HepG2 (cell line): Measurements from ENCODE around the gene CCDC170. TPM values are rescaled to one million over a fixed set of nuclear protein-coding genes. Genes with fewer than 3 reads are reported as not detected.

Source experiments
- BCL6 ChIP-seq: IDR thresholded peaks from 2 replicates; pipeline ENCODE4 v1.6.1; 2016; ENCODE audit warnings: missing genetic modification reagents, missing compliant biosample characterization
- CREM ChIP-seq, 2 experiments: sonication (generic) in 1 of 2; formaldehyde crosslinking in 1 of 2; IDR thresholded peaks; 2 replicates each; pipeline versions ENCODE4 v1.4.0 to v1.6.1; 2016 to 2020; ENCODE audit warnings: antibody characterized with exemption in 1 of 2, mild to moderate bottlenecking in 1 of 2, missing genetic modification reagents in 1 of 2
- FOXJ3 ChIP-seq: sonication (generic); formaldehyde crosslinking; IDR thresholded peaks from 2 replicates; pipeline ENCODE4 v1.4.0; 2020; ENCODE audit warnings: missing genetic modification reagents, mild to moderate bottlenecking, borderline replicate concordance
- HNF4G ChIP-seq, 2 experiments: sonication (generic) in 1 of 2; formaldehyde crosslinking in 1 of 2; IDR thresholded peaks; 2 replicates each; pipeline versions ENCODE4 v1.4.0 to v1.6.1; 2011 to 2020; ENCODE audit warnings: borderline replicate concordance in 2 of 2, low read depth in 2 of 2, mild to moderate bottlenecking in 2 of 2, low read length in 1 of 2, missing genetic modification reagents in 1 of 2, moderate library complexity in 1 of 2
- HNRNPK ChIP-seq: fragments of 200-400 bp; formaldehyde crosslinking; IDR thresholded peaks from 2 replicates; pipeline ENCODE4 v1.6.1; 2018; ENCODE audit warnings: low read length, low read depth, moderate library complexity, mild to moderate bottlenecking; ENCODE audit not compliant: poor library complexity, severe bottlenecking
- HNRNPLL ChIP-seq: fragments of 200-400 bp; formaldehyde crosslinking; IDR thresholded peaks from 2 replicates; pipeline ENCODE4 v1.6.1; 2017; ENCODE audit warnings: mild to moderate bottlenecking, low read depth, low read length; ENCODE audit not compliant: poor library complexity, severe bottlenecking
- ISL2 ChIP-seq: sonication (generic); formaldehyde crosslinking; IDR thresholded peaks from 2 replicates; pipeline ENCODE4 v1.5.0; 2020; ENCODE audit warnings: missing genetic modification reagents
- JARID2 ChIP-seq: sonication (generic); formaldehyde crosslinking; IDR thresholded peaks from 2 replicates; pipeline ENCODE4 v1.8.1; 2023; ENCODE audit warnings: missing genetic modification reagents, inconsistent platforms; ENCODE audit not compliant: insufficient replicate concordance
- KDM5B ChIP-seq: sonication (generic); formaldehyde crosslinking; IDR thresholded peaks from 2 replicates; pipeline ENCODE4 v1.4.0; 2020; ENCODE audit warnings: missing genetic modification reagents, mild to moderate bottlenecking, borderline replicate concordance
- MAFF ChIP-seq: IDR thresholded peaks from 2 replicates; pipeline ENCODE4 v1.6.1; 2011; ENCODE audit warnings: low read depth, low read length, improper control_type of control experiment
- MTF1 ChIP-seq: sonication (generic); formaldehyde crosslinking; IDR thresholded peaks from 2 replicates; pipeline ENCODE4 v1.5.0; 2020; ENCODE audit warnings: missing genetic modification reagents
- NCOR1 ChIP-seq: fragments of 200-600 bp; sonication (generic); IDR thresholded peaks from 2 replicates; pipeline ENCODE4 v1.7.0; 2017; ENCODE audit warnings: antibody characterized with exemption, low read length, borderline replicate concordance
- NPAS2 ChIP-seq: sonication (generic); formaldehyde crosslinking; IDR thresholded peaks from 2 replicates; pipeline ENCODE4 v1.8.0; 2022; ENCODE audit warnings: mild to moderate bottlenecking, missing genetic modification reagents, borderline replicate concordance
- RCOR2 ChIP-seq: IDR thresholded peaks from 2 replicates; pipeline ENCODE4 v1.6.1; 2016; ENCODE audit warnings: missing biosample characterization, missing genetic modification reagents
- RFXANK ChIP-seq: IDR thresholded peaks from 2 replicates; pipeline ENCODE4 v1.6.1; 2016
- SOX13 ChIP-seq, 3 experiments: fragments of 450-650 bp in 1 of 3; sonication (generic) in 1 of 3; formaldehyde crosslinking in 1 of 3; IDR thresholded peaks in 2 of 3; conservative IDR thresholded peaks in 1 of 3; 2 replicates each; pipeline versions ENCODE4 v1.5.0 to v1.6.1; 2016 to 2020; ENCODE audit warnings: antibody characterized with exemption in 1 of 3, mild to moderate bottlenecking in 1 of 3, missing compliant biosample characterization in 1 of 3, missing genetic modification reagents in 1 of 3, moderate library complexity in 1 of 3
- SOX6 ChIP-seq, 2 experiments: fragments of 450-650 bp in 1 of 2; sonication (generic) in 1 of 2; formaldehyde crosslinking in 1 of 2; IDR thresholded peaks; 2 replicates each; pipeline versions ENCODE4 v1.4.0 to v1.6.1; 2017 to 2020; ENCODE audit warnings: antibody characterized with exemption in 1 of 2, mild to moderate bottlenecking in 1 of 2, missing genetic modification reagents in 1 of 2
- TOPORS ChIP-seq: sonication (generic); formaldehyde crosslinking; IDR thresholded peaks from 2 replicates; pipeline ENCODE4 v1.8.0; 2023; ENCODE audit warnings: mild to moderate bottlenecking, missing genetic modification reagents
- ZNF441 ChIP-seq: sonication (generic); formaldehyde crosslinking; IDR thresholded peaks from 2 replicates; pipeline ENCODE4 v1.7.0; 2021; ENCODE audit warnings: missing genetic modification reagents, borderline replicate concordance
- ZSCAN30 ChIP-seq: sonication (generic); formaldehyde crosslinking; IDR thresholded peaks from 2 replicates; pipeline ENCODE4 v1.5.0; 2020; ENCODE audit warnings: mild to moderate bottlenecking, missing genetic modification reagents
- polyA plus RNA-seq, 8 experiments: library from polyadenylated mRNA; depleted of rRNA in 3 of 8; stranded (reverse) in 7 of 8; unstranded in 1 of 8; fragments of >200 nt; fragmentation: Illumina TruSeq in 4 of 8; extraction: Trizol in 4 of 8; gene quantifications; 2 replicates each; pipeline versions ENCODE4 v1.2.1 to v1.2.3, GENCODE V29; 2011 to 2016; ENCODE audit warnings: low read depth in 4 of 8, missing spikeins in 1 of 8, mixed read lengths in 1 of 8; ENCODE audit not compliant: insufficient read depth in 1 of 8
- total RNA-seq, 5 experiments: library from RNA; depleted of rRNA; stranded (reverse); fragments of >200 nt; fragmentation: Illumina TruSeq; extraction: Trizol; gene quantifications; 2 replicates each; pipeline ENCODE4 v1.2.3, GENCODE V29; 2016; ENCODE audit warnings: low read depth in 1 of 5
- TF ChIP-seq, protein P1 (sequence below): sonication (generic); formaldehyde crosslinking; IDR thresholded peaks from 2 replicates; pipeline ENCODE4 v1.5.1; 2020; ENCODE audit warnings: missing genetic modification reagents, mild to moderate bottlenecking, borderline replicate concordance
- TF ChIP-seq, protein P2 (sequence below): sonication (generic); formaldehyde crosslinking; IDR thresholded peaks from 2 replicates; pipeline ENCODE4 v1.4.0; 2020; ENCODE audit warnings: missing genetic modification reagents, borderline replicate concordance

CCDC170 gene
- total and polyA plus RNA-seq, 2 of the 13 experiments (the other 11 are each of a cell fraction or from before 2014, with no cell fraction given), result 0.90 to 5.1 TPM

DNA sequence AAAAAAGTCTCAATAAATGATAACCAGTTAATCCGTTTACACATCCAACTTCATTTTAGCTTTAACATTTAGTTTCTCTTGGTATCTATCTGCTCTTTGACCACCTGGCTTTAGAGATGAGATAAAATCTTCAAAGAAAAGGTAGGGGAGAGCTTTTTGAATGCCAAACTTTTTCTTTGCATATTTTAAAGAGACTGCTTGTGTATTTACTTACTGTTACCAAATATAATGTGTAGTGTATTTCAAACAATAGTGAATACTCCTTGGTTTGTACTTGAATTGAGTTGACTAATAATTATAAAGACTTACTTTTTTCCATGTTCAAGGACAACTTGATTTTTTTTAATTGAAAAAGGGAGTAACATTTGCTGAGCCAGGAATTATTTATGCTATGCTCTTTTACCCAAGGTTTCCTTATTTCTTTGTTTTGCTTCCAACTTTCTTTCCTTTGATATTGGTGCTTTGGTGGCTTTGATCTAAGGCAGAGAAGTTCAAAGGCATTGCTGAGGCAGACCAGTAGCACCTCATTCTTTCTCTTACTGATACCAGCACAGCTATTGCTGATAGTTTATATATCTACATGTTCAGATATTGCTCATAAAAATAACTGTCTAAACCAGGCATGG lies 7.8 kb downstream of the CCDC170 start (continued):
- TF ChIP-seq SOX13 (IDR thresholded peaks at IDR 0.05) (no peak; the same call in 1 of the 2 replicates), SOX13 (CRISPR knock-in tag; conservative IDR thresholded peaks at IDR 0.05 in 1 of 2, IDR thresholded peaks at IDR 0.05 in 1 of 2) (peak in 1 of 2 experiments; percentile 52; a peak in 1 of 4 replicates), FOXJ3 (CRISPR knock-in tag) (peak; percentile 50; the same call in 1 of the 2 replicates), KDM5B (CRISPR knock-in tag) (no peak), RFXANK (CRISPR knock-in tag) (no peak), MTF1 (CRISPR knock-in tag) (no peak), MAFF (peak; percentile 78), ZSCAN30 (CRISPR knock-in tag) (no peak), BCL6 (CRISPR knock-in tag) (0 out of 2 replicates have a peak, but pooled peaks have one; percentile 41), HNF4G (IDR thresholded peaks at IDR 0.05; ENCODE audit: borderline replicate concordance, low read depth, low read length) (0 out of 2 replicates have a peak, but pooled peaks have one; percentile 2), HNF4G (CRISPR knock-in tag; IDR thresholded peaks at IDR 0.05; ENCODE audit: borderline replicate concordance, low read depth) (no peak), SOX6 (IDR thresholded peaks at IDR 0.05) (no peak), SOX6 (CRISPR knock-in tag; IDR thresholded peaks at IDR 0.05) (peak; percentile 47), ZNF441 (CRISPR knock-in tag) (no peak), NCOR1 (peak; percentile 61; the same call in 1 of the 2 replicates), NPAS2 (CRISPR knock-in tag) (no peak), JARID2 (CRISPR knock-in tag) (no peak), ISL2 (CRISPR knock-in tag) (peak; percentile 65), HNRNPLL (no peak), TOPORS (CRISPR knock-in tag) (no peak), HNRNPK (no peak), RCOR2 (peak; percentile 31; the same call in 1 of the 2 replicates), CREM (IDR thresholded peaks at IDR 0.05) (peak; percentile 69), CREM (CRISPR knock-in tag; IDR thresholded peaks at IDR 0.05) (no peak)
- TF ChIP-seq, protein P1, sequence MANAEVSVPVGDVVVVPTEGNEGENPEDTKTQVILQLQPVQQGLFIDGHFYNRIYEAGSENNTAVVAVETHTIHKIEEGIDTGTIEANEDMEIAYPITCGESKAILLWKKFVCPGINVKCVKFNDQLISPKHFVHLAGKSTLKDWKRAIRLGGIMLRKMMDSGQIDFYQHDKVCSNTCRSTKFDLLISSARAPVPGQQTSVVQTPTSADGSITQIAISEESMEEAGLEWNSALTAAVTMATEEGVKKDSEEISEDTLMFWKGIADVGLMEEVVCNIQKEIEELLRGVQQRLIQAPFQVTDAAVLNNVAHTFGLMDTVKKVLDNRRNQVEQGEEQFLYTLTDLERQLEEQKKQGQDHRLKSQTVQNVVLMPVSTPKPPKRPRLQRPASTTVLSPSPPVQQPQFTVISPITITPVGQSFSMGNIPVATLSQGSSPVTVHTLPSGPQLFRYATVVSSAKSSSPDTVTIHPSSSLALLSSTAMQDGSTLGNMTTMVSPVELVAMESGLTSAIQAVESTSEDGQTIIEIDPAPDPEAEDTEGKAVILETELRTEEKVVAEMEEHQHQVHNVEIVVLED (CRISPR knock-in tag), result no peak
- TF ChIP-seq, protein P2, sequence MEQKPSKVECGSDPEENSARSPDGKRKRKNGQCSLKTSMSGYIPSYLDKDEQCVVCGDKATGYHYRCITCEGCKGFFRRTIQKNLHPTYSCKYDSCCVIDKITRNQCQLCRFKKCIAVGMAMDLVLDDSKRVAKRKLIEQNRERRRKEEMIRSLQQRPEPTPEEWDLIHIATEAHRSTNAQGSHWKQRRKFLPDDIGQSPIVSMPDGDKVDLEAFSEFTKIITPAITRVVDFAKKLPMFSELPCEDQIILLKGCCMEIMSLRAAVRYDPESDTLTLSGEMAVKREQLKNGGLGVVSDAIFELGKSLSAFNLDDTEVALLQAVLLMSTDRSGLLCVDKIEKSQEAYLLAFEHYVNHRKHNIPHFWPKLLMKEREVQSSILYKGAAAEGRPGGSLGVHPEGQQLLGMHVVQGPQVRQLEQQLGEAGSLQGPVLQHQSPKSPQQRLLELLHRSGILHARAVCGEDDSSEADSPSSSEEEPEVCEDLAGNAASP, result no peak
